SU-DHL-6 (cell line): ENCODE measurements around the gene GLO1.

Experiments used
- H2AFZ ChIP-seq: fragments of 200-600 bp; sonication (generic); 2 replicates; pipeline ENCODE4 v1.6.1; 2014; ENCODE audit warnings: low read depth, mild to moderate bottlenecking, moderate library complexity, mixed read lengths, antibody characterized with exemption, low read length; ENCODE audit not compliant: severe bottlenecking
- H3F3A ChIP-seq: fragments of 200-600 bp; shearing (Covaris generic); 2 replicates; pipeline ENCODE4 v1.6.0; 2016; ENCODE audit warnings: antibody characterized with exemption, mild to moderate bottlenecking; ENCODE audit not compliant: insufficient read depth
- H3K27ac ChIP-seq: fragments of 200-600 bp; sonication (generic); 2 replicates; pipeline ENCODE4 v1.5.1; 2016; ENCODE audit warnings: low read depth, mild to moderate bottlenecking, low read length, moderate library complexity, mixed read lengths
- H3K27me3 ChIP-seq: fragments of 200-600 bp; sonication (generic), shearing (Covaris generic); 2 replicates; pipeline ENCODE4 v1.6.0; 2014; ENCODE audit warnings: mild to moderate bottlenecking, low read length
- H3K36me3 ChIP-seq: fragments of 200-600 bp; sonication (generic); 2 replicates; pipeline ENCODE4 v1.6.1; 2014; ENCODE audit warnings: mild to moderate bottlenecking, low read length, mixed read lengths
- H3K4me2 ChIP-seq: fragments of 300-600, 200-600 bp; shearing (Covaris generic), sonication (generic); 2 replicates; pipeline ENCODE4 v1.6.0; 2014; ENCODE audit warnings: low read length, low read depth, mild to moderate bottlenecking; ENCODE audit not compliant: poor library complexity, severe bottlenecking
- H3K4me3 ChIP-seq: fragments of 200-600 bp; sonication (generic); 2 replicates; pipeline ENCODE4 v1.5.1; 2014; ENCODE audit warnings: antibody characterized with exemption, low read length, mild to moderate bottlenecking, mixed read lengths; ENCODE audit not compliant: insufficient read depth, poor library complexity, severe bottlenecking
- H3K79me2 ChIP-seq: fragments of 200-600 bp; sonication (generic); 2 replicates; pipeline ENCODE4 v1.6.1; 2014; ENCODE audit warnings: mild to moderate bottlenecking, low read length, moderate library complexity; ENCODE audit not compliant: insufficient read depth
- H3K9ac ChIP-seq: fragments of 200-600 bp; sonication (generic); 2 replicates; pipeline ENCODE4 v1.7.0; 2014; ENCODE audit warnings: mild to moderate bottlenecking, low read length
- H3K9me2 ChIP-seq: fragments of 200-600 bp; sonication (generic); replicated peaks from 2 replicates; pipeline ENCODE4 v1.6.1; 2014; ENCODE audit warnings: low read length; ENCODE audit not compliant: insufficient read depth
- H3K9me3 ChIP-seq: fragments of 200-600 bp; sonication (generic); 2 replicates; pipeline ENCODE4 v1.6.1; 2014; ENCODE audit warnings: low read length, mixed read lengths; ENCODE audit not compliant: insufficient read depth
- H4K20me1 ChIP-seq: fragments of 200-600 bp; sonication (generic); 2 replicates; pipeline ENCODE4 v1.6.1; 2014; ENCODE audit warnings: low read depth, mild to moderate bottlenecking, antibody characterized with exemption, low read length, moderate library complexity, mixed read lengths
- EZH2phosphoT487 ChIP-seq: fragments of 200-600 bp; sonication (generic), shearing (Covaris generic); conservative IDR thresholded peaks from 2 replicates; pipeline ENCODE4 v1.6.1; 2018; ENCODE audit warnings: mild to moderate bottlenecking, antibody characterized with exemption, low read length, moderate library complexity, mixed read lengths
- TF ChIP-seq, protein P1 (sequence below): fragments of 200-600 bp; sonication (generic); IDR thresholded peaks from one replicate; pipeline ENCODE4 v1.5.1; 2017; ENCODE audit warnings: antibody characterized with exemption, mild to moderate bottlenecking, low read length, moderate library complexity; ENCODE audit not compliant: insufficient read depth, poor library complexity, severe bottlenecking

The GLO1 gene

DNA sequence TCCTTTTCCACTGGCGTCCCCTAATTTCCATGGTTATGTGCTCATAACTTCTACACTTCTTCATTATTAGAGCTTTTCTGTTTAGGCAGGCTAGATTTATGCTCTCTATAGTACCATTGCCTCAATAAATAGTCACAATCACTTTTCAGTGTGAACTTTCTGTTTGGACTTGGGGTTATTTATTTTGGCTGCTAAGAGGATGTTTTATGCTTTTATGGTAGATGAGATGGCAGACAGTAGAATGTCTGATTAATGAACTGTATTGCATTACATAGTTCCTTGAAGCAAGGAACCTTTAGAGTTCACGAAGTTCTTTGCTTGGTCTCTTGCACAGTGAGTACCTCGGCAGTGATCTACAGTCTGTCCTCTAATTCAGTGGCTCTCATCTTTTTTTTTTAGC, 19.1 kb upstream of the GLO1 start:
- Histone ChIP-seq H3K9me3 (no peaks in the 10 kb centered on the region), H3K4me3 (no peak overlapping the region), H2AFZ (no peak overlapping the region), H3K27me3 (no peaks in the 10 kb centered on the region), H3K9me2 (no peaks in the 10 kb centered on the region), H3K9ac (no peak overlapping the region), H4K20me1 (no peaks in the 10 kb centered on the region), H3F3A (no peaks in the 10 kb centered on the region), H3K27ac (no peak overlapping the region), H3K79me2 (no peaks in the 10 kb centered on the region), H3K4me2 (no peak overlapping the region), H3K36me3 (no peaks in the 10 kb centered on the region)
- TF ChIP-seq, protein P1, sequence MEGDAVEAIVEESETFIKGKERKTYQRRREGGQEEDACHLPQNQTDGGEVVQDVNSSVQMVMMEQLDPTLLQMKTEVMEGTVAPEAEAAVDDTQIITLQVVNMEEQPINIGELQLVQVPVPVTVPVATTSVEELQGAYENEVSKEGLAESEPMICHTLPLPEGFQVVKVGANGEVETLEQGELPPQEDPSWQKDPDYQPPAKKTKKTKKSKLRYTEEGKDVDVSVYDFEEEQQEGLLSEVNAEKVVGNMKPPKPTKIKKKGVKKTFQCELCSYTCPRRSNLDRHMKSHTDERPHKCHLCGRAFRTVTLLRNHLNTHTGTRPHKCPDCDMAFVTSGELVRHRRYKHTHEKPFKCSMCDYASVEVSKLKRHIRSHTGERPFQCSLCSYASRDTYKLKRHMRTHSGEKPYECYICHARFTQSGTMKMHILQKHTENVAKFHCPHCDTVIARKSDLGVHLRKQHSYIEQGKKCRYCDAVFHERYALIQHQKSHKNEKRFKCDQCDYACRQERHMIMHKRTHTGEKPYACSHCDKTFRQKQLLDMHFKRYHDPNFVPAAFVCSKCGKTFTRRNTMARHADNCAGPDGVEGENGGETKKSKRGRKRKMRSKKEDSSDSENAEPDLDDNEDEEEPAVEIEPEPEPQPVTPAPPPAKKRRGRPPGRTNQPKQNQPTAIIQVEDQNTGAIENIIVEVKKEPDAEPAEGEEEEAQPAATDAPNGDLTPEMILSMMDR = no peak
- no peak for TF ChIP-seq EZH2phosphoT487

DNA sequence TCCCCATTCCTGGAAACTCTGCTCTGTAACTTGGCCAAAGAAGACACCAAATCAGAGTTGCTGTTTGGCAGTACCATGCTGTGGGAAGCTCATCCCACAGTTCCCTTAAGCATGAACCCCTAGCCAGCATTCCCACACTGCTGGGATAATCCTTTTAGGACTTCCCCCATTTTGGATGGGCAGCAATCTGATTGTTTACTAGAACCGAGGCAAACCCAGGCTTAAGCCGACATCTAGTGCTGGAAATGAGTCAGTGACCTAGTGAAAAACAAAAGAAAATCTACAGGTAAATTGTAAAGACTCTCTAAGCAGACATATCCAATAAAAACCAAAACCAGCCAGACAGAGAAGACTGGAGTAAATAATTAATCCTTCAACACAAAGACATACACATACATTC, 17.4 kb upstream of the GLO1 start:
- H3K9me2 ChIP-seq = no peaks in the 10 kb centered on the region
- no peak overlapping the region for H3K9ac ChIP-seq
- no peak overlapping the region for H3K4me2 ChIP-seq
- no peak overlapping the region for H2AFZ ChIP-seq
- H3F3A ChIP-seq = no peaks in the 10 kb centered on the region
- H3K4me3 ChIP-seq = no peak overlapping the region
- H3K27me3 ChIP-seq = no peaks in the 10 kb centered on the region
- H3K79me2 ChIP-seq = no peaks in the 10 kb centered on the region
- H3K9me3 ChIP-seq = no peaks in the 10 kb centered on the region
- H3K27ac ChIP-seq = no peak overlapping the region
- H4K20me1 ChIP-seq = no peaks in the 10 kb centered on the region
- TF ChIP-seq, protein P1 = no peak
- no peak for TF ChIP-seq EZH2phosphoT487
- H3K36me3 ChIP-seq = no peaks in the 10 kb centered on the region

DNA sequence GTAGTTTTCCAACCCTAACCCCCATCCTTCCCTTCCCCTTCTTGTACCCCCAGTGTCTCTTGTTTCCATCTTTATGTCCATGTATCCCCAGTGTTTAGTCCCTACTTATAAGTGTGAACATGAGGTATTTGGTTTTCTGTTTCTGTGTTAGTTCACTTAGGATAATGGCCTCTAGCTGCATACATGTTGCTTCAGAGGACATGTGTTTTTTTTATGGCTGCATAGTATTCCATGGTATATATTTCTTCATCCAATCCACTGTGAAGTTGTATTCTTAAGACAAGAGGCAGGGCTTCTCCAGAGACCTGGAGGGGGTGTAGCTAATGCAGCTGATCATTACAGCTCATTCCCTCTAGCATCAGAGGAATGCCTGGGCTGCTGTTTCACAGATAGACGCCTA, 16.4 kb upstream of the GLO1 start:
- no peak for TF ChIP-seq EZH2phosphoT487
- TF ChIP-seq, protein P1 = no peak
- Histone ChIP-seq H4K20me1 (no peaks in the 10 kb centered on the region), H3K27ac (no peak overlapping the region), H3K4me2 (no peak overlapping the region), H3K9me3 (no peaks in the 10 kb centered on the region), H3F3A (no peaks in the 10 kb centered on the region), H3K9ac (no peak overlapping the region), H2AFZ (no peak overlapping the region), H3K27me3 (no peaks in the 10 kb centered on the region), H3K4me3 (no peak overlapping the region), H3K79me2 (no peaks in the 10 kb centered on the region), H3K9me2 (no peaks in the 10 kb centered on the region), H3K36me3 (no peaks in the 10 kb centered on the region)

DNA sequence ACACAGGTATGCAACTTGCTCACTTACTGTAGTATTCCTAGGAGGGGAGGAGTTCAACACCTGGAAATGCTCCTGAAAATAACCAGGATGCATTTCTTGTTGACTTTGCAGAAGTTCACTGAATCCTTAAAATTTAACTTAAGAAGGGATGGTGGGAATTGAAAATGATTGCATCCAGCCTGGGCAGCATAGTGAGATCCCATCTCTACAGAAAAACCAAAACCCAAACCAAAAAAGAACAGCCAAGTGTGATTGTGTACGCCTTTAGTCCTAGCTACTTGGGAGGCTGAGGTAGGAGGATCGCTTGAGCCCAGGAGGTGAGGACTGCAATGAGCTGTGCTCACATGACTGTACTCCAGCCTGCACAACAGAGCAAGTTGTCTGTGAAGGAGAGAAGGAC, 13.9 kb upstream of the GLO1 start:
- Histone ChIP-seq H3K9me2 (no peaks in the 10 kb centered on the region), H3K4me3 (no peak overlapping the region), H3K27ac (no peak overlapping the region), H3K4me2 (no peak overlapping the region), H3K79me2 (no peaks in the 10 kb centered on the region), H4K20me1 (no peaks in the 10 kb centered on the region), H2AFZ (no peak overlapping the region), H3K9me3 (no peaks in the 10 kb centered on the region), H3F3A (no peaks in the 10 kb centered on the region), H3K36me3 (no peaks in the 10 kb centered on the region), H3K9ac (no peak overlapping the region), H3K27me3 (no peaks in the 10 kb centered on the region)
- TF ChIP-seq EZH2phosphoT487 = no peak
- TF ChIP-seq, protein P1 = no peak
